IMR-90 (cell line): ENCODE measurements around the gene POMGNT2.

ENCODE experiments used
- BHLHE40 ChIP-seq: fragments of 150-350 bp; IDR thresholded peaks from 2 replicates; pipeline ENCODE4 v1.6.1; 2016; ENCODE audit warnings: mild to moderate bottlenecking, low read depth, low read length
- CEBPB ChIP-seq: IDR thresholded peaks from 2 replicates; pipeline ENCODE4 v1.6.1; 2012; ENCODE audit warnings: low read depth, low read length, improper control_type of control experiment
- MAFK ChIP-seq: IDR thresholded peaks from 2 replicates; pipeline ENCODE4 v1.6.1; 2012; ENCODE audit warnings: low read depth, low read length, improper control_type of control experiment
- MAZ ChIP-seq: IDR thresholded peaks from 2 replicates; pipeline ENCODE4 v1.6.1; 2012; ENCODE audit warnings: low read depth, mild to moderate bottlenecking, low read length, improper control_type of control experiment, moderate library complexity, borderline replicate concordance
- NFE2L2 ChIP-seq: fragments of 150-350 bp; IDR thresholded peaks from 2 replicates; pipeline ENCODE4 v1.6.1; 2016; ENCODE audit warnings: low read depth, mild to moderate bottlenecking, low read length
- POLR2A ChIP-seq: IDR thresholded peaks from 2 replicates; pipeline ENCODE4 v1.6.1; 2012; ENCODE audit warnings: mild to moderate bottlenecking, low read depth, low read length
- RAD21 ChIP-seq: IDR thresholded peaks from 2 replicates; pipeline ENCODE4 v1.6.1; 2012; ENCODE audit warnings: low read length, improper control_type of control experiment
- RCOR1 ChIP-seq: IDR thresholded peaks from 2 replicates; pipeline ENCODE4 v1.6.1; 2012; ENCODE audit warnings: mild to moderate bottlenecking, low read length, improper control_type of control experiment; ENCODE audit not compliant: insufficient replicate concordance
- SMC3 ChIP-seq: fragments of 150-350 bp; IDR thresholded peaks from 2 replicates; pipeline ENCODE4 v1.6.1; 2016; ENCODE audit warnings: low read depth, mild to moderate bottlenecking, antibody characterized with exemption, low read length, moderate library complexity
- TF ChIP-seq, protein P1 (sequence below): conservative IDR thresholded peaks from 2 replicates; pipeline ENCODE4 v1.5.1; 2012; ENCODE audit warnings: mild to moderate bottlenecking, low read depth, low read length, improper control_type of control experiment

- TF ChIP-seq SMC3: no peak
- TF ChIP-seq RAD21: no peak
- TF ChIP-seq, protein P1, sequence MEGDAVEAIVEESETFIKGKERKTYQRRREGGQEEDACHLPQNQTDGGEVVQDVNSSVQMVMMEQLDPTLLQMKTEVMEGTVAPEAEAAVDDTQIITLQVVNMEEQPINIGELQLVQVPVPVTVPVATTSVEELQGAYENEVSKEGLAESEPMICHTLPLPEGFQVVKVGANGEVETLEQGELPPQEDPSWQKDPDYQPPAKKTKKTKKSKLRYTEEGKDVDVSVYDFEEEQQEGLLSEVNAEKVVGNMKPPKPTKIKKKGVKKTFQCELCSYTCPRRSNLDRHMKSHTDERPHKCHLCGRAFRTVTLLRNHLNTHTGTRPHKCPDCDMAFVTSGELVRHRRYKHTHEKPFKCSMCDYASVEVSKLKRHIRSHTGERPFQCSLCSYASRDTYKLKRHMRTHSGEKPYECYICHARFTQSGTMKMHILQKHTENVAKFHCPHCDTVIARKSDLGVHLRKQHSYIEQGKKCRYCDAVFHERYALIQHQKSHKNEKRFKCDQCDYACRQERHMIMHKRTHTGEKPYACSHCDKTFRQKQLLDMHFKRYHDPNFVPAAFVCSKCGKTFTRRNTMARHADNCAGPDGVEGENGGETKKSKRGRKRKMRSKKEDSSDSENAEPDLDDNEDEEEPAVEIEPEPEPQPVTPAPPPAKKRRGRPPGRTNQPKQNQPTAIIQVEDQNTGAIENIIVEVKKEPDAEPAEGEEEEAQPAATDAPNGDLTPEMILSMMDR: no peak
- TF ChIP-seq POLR2A: no peak
- no peak for TF ChIP-seq CEBPB
- TF ChIP-seq MAZ: no peak
- TF ChIP-seq NFE2L2: no peak
- no peak for TF ChIP-seq BHLHE40
- no peak for TF ChIP-seq RCOR1
- no peak for TF ChIP-seq MAFK
These were observed 46.4 kb downstream of the POMGNT2 start for GRCh38 chr3:43059456-43059855.
